ENCODE results near the gene BAZ1A.
A peak's percentile ranks its signal among the peaks of the same experiment; 100 is the strongest.
"Not testable (repeated sequence)": the region's sequence is repeated elsewhere in the genome, so short reads cannot be mapped to it uniquely, and the experiment has no call there.

BAZ1A gene

DNA sequence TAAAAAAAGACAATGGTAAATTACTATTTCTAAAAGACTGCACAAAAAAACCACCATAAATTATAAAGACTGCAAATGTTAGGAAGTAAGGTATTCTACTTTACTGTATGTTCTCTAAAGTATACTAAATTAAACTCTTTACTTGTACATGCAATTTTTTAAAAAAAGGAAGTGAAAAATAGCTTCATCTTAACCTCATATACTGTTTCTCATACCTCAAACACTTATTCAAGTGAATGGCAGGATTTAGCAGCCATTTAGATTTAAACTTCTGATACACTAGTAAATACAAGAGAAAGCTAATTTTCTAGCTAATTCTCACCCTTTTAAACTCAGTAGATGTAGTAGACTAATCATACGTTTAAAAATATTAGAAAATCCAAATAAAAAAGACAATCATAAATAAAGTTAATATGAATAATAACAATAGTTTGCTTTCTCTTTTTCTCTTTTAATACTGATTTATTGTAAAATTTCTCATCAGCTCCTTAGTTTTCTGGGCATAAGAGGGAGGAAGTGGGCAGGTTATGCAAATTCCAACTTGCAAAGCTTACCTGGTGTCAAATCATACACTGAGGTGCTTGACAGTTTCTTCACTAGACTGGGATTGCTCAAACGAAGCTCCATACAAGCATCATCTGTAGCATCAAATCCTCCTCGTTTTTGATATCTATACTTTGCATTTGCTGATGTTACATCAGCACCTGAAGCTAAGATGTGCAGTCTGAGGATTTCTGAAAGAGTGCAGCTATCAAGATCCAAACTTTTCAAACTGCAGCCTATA lies 89.7 kb downstream of the BAZ1A start:
- no peak for DNase-seq

DNA sequence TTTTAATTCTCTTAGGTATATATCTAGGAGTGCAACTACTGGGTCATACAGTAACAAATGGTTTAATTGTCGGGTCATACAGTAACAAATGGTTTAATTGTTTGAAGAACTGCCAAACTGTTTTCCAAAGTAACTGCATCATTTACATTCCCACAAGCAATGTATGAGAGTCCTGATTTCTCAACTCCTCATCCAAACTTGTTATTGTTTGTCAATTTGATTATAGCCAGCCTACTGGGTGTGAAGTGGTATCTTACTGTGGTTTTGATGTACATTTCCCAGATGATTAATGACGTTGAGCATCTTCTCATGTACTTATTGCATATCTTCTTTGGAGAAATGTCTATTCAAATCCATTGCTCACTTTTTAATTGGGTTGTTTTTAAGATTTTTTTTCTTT lies 93.1 kb downstream of the BAZ1A start:
- no peak for DNase-seq

- peak in 1 of 5 donors; percentile 20 for DNase-seq
Observed at GRCh38 chr14:34781242-34781641, 93.9 kb downstream of the BAZ1A start.

GRCh38 chr14:34780646-34781045 lies 94.5 kb downstream of the BAZ1A start:
- no peak for DNase-seq

- no peak for DNase-seq
Observed at GRCh38 chr14:34778744-34779143, 96.4 kb downstream of the BAZ1A start.

- no peak for DNase-seq
Observed at GRCh38 chr14:34776611-34777010, 98.5 kb downstream of the BAZ1A start.

DNA sequence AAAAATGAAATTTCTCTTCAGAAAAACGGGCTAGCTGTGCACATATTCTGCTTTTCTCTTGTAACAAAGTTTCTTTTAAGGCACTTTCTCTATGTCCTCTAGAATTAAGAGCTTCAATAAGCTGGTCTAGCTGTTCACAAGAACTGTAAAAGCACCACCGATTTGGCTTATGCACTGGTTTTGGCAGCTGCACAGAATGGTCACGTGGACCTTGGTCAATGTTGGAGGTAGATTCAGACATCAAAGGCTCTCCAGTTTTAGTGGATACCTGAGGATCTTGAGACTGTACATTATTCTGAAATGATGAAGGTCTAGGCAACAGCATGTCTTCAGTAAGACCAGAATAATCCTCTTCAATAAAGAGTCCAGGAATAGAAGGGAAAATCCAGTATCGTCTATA lies 99.2 kb downstream of the BAZ1A start:
- no peak for DNase-seq

DNA sequence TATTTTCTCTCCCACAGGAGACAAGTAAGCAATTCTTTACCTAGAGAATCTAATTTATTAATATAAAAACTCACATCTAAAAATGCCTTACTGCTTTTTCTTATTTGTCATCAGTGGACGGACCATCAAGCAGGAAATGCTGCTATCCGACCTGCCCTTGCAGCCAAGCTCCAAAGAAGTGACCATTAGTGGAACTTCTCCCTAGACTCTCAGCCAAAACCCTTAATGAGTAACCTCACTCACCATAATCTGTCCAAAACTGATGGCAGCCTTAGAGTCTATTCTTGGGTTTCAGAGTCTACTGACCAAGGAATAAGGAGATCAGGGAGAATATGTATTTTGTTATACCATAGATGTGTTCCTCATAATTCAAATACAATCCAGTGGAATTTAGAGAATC lies 99.8 kb downstream of the BAZ1A start:
- no peak for DNase-seq

- no peak for DNase-seq
Observed at GRCh38 chr14:34770901-34771300, 104.3 kb downstream of the BAZ1A start.

- DNase-seq: no peak
Observed at GRCh38 chr14:34766606-34767005, 108.6 kb downstream of the BAZ1A start.

DNA sequence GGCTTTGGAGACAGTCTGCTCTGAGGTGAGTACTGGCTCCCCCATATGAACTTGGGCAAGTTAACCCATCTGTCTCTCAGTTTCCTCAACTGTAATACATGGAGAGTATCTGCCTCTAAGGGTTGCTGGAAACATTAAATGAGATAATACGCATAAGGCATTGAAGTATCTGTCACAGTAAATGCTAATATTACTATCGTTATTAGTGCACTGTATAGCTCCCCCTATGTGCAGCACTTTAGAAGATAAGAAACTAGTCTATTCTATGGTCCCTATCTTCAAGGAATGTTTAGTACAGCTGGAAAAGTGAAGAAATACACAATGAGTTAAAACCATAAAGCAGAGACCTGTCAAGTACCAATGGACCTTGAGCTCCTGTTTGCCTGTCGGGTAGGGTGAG lies 109.1 kb downstream of the BAZ1A start:
- DNase-seq: no peak

- no peak for DNase-seq
Observed at GRCh38 chr14:34755215-34755614, 119.9 kb downstream of the BAZ1A start.

DNA sequence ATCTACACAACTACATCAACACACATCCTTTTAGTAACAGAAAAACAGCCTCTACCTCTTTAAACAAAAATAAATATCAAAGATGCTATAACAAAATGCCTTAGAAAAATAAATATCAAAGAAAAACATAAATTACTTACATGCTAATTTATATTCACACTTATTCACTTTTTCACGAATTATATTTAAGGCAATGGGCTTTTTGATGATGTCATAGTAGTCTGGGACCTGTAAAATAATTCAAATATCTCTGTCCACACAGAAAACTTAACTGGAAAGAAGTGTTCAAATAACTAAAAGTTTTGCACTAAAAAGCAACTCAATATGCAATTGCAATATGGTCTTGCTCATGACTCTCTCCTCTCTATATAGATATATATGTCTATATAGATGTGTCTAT lies 120.5 kb downstream of the BAZ1A start:
- no peak for DNase-seq

DNA sequence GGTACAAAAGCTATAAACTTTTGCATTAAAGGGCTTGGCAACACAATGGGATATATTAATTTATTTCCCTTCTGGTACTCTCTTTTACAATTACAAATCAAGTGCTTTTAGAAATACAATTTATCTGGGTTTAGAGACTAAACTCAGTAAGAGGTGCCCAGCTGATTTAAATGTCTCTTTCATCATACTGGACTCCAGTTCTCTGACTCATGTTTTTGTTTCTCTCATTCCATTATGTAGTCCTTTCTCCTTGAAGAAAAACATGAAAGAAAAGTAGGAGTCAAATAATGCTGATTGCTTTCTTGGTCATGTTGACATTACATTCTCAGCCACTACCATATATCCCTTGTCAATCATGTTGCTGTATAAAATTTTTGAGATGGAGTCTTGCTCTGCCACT lies 124.5 kb downstream of the BAZ1A start:
- no peak for DNase-seq

DNA sequence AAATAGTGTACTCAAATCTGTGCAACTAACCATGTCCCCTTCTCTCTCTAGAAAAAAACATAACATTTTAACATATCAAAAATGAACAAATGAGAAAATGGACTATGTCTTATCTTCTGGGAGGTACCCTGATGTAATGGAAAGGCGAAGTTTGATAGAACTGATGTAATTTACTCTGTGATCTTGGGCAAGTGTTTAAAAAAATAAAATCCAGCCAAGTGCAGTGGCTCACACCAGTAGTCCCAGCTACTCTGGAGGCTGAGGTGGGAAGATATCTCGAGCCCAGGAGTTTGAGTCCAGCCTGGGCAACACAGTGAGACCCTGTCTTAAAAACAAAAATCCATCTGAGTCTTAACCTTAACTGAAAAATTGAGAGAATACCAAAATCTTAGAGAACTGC lies 124.9 kb downstream of the BAZ1A start:
- DNase-seq: no peak

DNA sequence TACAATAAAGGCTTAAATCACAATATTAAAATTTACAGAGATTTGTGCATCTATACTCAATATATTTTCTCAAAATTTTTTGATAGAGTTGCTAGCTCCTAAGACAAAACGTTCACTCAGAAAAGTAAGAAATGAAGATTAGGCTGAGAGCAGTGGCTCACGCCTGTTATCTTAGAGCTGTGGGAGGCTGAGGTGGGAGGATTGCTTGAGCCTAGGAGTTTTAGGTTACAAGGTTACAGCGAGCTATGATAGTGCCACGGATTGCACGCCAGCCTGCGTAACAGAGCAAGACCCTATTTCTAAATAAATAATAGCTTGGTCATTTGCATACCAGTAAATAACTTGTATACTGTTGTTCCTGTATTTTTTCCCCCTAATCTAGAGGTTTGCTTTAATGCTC lies 125.8 kb downstream of the BAZ1A start:
- DNase-seq: no peak

- DNase-seq: no peak
Observed at GRCh38 chr14:34742270-34743115, 132.7 kb downstream of the BAZ1A start.

- DNase-seq: peak in 1 of 5 donors; percentile 40
Observed at GRCh38 chr14:34741840-34742239, 133.3 kb downstream of the BAZ1A start.

- DNase-seq: not testable (repeated sequence)
Observed at GRCh38 chr14:34740139-34740538, 135.0 kb downstream of the BAZ1A start.

GRCh38 chr14:34737079-34737478 lies 138.1 kb downstream of the BAZ1A start:
- not testable (repeated sequence) for DNase-seq

DNA sequence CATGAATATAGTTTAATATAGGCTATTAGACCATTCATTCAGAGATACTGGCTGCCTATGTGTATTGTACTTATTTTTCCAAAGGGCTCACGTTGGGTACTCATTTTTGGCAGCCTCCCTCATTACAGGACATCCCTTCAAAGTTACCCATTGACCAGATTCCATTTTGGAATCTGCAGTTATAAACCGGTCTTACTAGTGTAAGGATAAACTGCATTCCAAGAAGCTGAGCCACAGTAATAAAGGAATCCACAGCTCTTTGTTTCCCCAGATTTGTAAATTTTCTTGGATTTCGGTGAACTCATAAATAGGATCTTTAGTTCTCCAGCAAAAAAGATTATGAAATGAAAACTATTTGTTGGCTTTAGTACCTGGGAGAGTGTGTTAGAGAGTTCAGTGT lies 141.9 kb downstream of the BAZ1A start:
- DNase-seq: no peak

DNA sequence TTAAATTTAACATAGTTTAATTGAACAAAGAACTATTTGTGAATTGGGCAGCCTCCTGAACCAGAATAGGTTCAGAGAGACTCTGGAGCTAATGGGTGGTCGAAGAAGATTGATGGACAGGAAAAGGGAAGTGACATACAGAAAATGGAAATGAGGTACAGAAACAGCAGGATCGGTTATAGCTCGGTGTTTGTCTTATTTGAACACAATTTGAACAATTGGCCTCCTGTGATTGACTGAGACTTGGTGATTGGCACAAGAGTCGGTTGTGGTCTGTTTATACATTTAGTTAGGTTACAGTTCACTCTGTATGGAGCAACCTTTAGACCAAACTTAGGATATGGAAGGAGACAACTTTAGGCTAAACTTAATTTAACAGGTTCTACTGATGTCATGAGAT lies 142.4 kb downstream of the BAZ1A start:
- DNase-seq: no peak

DNA sequence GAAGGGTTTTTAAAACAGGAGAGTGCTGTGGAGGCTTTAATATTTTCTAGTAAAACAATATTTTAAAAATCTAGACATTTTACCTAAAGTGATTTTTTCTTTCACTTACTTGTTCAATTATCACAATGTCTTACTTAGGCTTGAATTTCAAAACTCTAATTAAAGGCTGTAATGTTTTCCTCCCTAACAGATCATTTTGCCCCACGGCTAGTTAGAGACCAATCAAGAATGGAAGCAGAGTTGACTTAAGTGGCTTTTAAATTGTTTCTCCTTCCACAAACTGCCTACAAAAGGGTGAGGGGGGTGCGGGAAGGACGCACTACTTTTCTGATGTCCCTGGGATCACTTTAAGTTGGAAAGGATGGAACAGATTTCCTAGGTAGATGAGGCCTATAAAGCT lies 151.3 kb downstream of the BAZ1A start:
- DNase-seq: no peak

Measured in T-helper 1 cell (primary cell).